GM12873 (cell line): ENCODE data around the gene CLC.

Experiments
- TF ChIP-seq, protein P1 (sequence below): IDR thresholded peaks from 2 replicates; pipeline ENCODE4 v1.5.1; 2012; ENCODE audit warnings: low read depth, mild to moderate bottlenecking, moderate library complexity, low read length, control low read depth; ENCODE audit not compliant: insufficient read depth; ENCODE audit errors: missing control alignments

Gene CLC

GRCh38 chr19:39704181-39705044 is 33.4 kb downstream of the CLC start, which contains the start of gene LGALS14:
LGALS14 (plus strand) TSS chr19:39704481; CDS start chr19:39704529, 48 bp downstream.
- TF ChIP-seq, protein P1, sequence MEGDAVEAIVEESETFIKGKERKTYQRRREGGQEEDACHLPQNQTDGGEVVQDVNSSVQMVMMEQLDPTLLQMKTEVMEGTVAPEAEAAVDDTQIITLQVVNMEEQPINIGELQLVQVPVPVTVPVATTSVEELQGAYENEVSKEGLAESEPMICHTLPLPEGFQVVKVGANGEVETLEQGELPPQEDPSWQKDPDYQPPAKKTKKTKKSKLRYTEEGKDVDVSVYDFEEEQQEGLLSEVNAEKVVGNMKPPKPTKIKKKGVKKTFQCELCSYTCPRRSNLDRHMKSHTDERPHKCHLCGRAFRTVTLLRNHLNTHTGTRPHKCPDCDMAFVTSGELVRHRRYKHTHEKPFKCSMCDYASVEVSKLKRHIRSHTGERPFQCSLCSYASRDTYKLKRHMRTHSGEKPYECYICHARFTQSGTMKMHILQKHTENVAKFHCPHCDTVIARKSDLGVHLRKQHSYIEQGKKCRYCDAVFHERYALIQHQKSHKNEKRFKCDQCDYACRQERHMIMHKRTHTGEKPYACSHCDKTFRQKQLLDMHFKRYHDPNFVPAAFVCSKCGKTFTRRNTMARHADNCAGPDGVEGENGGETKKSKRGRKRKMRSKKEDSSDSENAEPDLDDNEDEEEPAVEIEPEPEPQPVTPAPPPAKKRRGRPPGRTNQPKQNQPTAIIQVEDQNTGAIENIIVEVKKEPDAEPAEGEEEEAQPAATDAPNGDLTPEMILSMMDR: no peak

DNA sequence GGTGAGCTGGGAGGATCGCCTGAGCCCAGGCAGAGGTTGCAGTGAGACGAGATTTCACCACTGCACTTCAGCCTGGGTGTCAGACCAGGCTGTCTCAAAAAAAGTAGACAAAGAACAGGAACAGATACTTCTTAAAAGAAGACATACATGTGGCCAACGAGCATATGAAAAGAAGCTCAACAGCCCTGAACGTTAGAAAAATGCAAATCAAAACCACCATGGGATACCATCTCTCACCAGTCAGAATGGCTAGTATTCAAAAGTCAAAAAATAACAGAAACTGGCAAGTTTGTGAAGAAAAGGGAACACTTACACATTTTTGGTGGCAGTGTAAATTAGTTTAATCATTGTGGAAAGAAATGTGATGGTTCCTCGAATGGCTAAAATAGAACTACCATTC is 36.5 kb downstream of the CLC start:
- TF ChIP-seq, protein P1: no peak

DNA sequence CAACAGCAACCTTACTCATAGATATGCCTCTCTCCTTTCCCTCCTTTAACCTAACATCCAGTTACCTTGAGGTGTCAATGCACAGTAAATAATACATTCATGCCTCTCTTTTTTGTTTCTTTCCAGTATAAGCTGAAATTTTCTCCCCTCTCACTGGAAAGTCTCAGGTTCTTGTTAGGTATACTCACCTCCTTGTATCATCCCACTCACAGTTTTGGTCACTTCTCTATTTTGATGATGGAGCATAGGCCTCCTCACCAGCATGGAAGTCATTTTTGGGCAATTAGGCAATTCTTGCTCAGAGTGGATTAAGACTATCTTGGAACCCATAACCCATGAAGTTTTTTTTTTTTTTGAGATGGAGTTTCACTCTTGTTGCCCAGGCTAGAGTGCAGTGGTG is 39.3 kb downstream of the CLC start:
- TF ChIP-seq, protein P1: no peak

DNA sequence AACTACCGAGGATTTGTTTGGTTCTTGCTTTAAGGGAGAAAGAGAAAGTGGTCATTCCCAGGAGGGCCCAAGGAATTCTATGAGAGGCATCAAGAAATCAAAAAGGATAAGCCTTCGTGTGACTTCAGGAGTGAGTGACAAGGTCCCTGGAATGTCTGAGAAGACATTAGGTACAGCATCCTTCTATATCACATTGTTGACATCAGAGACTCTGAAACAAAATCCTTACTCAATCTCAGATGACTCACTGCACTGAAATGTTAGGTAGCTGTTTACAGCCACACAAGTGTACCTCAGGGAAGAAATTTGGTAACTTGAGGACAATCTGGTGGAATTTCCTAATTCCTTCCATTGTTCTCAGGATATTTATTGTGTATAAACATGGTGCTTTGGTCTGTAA is 41.4 kb downstream of the CLC start:
- TF ChIP-seq, protein P1: no peak

DNA sequence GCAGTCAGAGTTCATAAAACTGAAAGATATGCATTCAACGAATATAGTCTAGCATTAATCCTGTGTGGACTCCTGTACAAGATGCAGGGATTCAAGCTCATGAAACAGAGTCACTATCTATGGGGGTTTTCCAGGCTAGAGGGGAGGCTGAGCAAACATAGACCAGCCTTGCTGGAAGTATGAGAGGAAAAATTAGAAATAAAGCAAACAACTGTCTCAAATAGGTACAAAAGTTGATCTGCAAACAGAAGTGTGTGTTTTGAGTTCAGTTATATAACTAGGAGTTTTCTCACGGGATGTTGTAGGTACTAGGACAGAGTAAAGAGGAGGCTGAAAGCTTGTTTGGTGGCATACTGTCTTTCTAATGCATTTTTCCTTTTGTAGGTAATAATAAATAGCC is 42.1 kb downstream of the CLC start:
- TF ChIP-seq, protein P1: no peak

DNA sequence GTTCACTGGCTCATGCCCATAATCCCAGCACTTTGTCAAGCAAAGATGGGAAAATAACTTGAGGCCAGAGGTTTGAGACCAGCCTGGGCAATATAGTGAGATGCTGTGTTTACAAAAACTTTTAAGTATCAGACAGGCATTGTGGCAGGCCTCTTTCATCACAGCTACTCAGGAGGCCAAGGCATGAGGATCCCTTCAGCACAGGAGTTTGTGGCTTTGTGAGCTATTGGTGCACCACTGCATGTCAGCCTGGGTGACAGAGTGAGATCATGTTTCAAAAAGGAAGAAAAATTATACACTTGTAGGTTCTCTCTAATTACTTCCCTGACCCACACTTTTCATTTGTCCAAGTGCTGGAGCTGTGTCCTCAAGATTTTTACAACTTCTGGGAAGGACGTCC is 45.0 kb downstream of the CLC start:
- TF ChIP-seq, protein P1: no peak

DNA sequence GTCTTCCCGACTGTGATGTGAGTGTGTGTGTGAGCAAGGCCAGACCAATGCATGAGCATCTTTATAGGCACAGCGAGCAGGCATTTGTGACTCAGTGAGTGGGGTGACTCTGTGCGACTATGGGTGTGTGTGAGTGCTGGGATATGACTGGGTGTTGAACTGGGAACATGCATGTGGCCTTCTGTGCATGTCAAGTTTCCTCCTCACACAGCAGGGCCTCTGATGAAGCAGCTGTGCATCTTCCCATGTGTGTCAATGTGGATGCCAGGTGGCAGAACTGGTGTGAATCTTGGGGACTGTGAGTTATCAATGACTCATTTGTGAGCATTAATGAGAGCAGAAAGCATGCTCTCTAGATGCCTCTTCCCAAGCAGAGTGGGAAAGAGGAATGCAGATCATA is 45.7 kb downstream of the CLC start:
- TF ChIP-seq, protein P1: no peak
